Measurements from ENCODE around the gene TMC3.

DNA sequence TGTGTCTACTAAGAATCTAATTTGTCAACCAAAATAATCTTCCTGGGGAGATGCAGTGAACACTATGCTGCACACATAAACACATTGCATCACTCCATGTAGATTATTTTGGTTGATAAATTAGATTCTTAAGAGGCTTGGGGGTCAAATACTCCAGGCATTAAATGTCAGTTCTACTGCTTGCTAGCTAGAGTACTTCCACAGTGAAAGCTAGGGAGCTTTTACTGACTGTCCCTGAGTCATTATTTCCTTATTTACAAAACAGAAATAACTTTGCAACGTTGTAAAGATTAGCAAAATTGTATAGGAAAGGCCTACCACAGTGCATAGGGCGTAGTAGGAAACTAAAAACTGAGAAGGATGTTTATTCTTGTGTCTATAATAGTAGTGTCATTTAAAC is 12.9 kb upstream of the TMC3 start:
- TF ChIP-seq, protein P1, sequence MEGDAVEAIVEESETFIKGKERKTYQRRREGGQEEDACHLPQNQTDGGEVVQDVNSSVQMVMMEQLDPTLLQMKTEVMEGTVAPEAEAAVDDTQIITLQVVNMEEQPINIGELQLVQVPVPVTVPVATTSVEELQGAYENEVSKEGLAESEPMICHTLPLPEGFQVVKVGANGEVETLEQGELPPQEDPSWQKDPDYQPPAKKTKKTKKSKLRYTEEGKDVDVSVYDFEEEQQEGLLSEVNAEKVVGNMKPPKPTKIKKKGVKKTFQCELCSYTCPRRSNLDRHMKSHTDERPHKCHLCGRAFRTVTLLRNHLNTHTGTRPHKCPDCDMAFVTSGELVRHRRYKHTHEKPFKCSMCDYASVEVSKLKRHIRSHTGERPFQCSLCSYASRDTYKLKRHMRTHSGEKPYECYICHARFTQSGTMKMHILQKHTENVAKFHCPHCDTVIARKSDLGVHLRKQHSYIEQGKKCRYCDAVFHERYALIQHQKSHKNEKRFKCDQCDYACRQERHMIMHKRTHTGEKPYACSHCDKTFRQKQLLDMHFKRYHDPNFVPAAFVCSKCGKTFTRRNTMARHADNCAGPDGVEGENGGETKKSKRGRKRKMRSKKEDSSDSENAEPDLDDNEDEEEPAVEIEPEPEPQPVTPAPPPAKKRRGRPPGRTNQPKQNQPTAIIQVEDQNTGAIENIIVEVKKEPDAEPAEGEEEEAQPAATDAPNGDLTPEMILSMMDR (IDR thresholded peaks at IDR 0.05), result no peak
- no peak for TF ChIP-seq POLR2A (IDR thresholded peaks at IDR 0.05)

All from adrenal gland (tissue), 5 donors.